ENCODE data around the gene DAPK1. TPM values are rescaled to one million over a fixed set of nuclear protein-coding genes. Genes with fewer than 3 reads are reported as not detected.
"Not testable (repeated sequence)": the region's sequence is repeated elsewhere in the genome, so short reads cannot be mapped to it uniquely, and the experiment has no call there.

DAPK1 gene
- total and polyA plus RNA-seq, 2 donors, result 12.1 to 79.2 TPM

DNA sequence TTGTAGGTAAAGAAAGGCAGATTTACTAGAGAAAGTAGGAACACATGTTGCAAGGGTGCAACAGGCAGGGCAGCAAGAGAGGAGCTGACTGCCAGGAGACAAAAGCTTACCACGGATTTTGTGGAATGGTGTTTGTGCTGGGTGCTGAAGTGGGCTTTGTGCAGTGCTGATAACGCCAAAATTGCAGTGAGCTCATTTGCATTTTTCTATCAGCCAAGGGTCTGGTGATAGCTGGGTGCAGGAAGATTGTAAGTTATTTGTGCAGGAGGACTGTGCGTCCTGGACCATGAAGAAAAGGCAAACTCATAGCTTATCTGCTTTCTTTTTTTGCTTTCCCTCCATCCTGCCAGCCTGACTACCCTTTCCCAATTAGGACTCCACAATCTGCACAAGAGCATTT is 241.9 kb downstream of the DAPK1 start:
- Histone ChIP-seq H3K27ac (ENCODE audit: low read depth) (no peak overlapping the region), H3K4me1 (ENCODE audit: insufficient read depth) (no peaks in the 10 kb centered on the region), H3K36me3 (ENCODE audit: insufficient read depth) (no peaks in the 10 kb centered on the region), H3K4me3 (ENCODE audit: low read depth, low read length) (no peak overlapping the region)
- 79% methylated on average over 3 of the region's 3 CpGs for WGBS
- no peak for DNase-seq (ENCODE audit: extremely low spot score)

DNA sequence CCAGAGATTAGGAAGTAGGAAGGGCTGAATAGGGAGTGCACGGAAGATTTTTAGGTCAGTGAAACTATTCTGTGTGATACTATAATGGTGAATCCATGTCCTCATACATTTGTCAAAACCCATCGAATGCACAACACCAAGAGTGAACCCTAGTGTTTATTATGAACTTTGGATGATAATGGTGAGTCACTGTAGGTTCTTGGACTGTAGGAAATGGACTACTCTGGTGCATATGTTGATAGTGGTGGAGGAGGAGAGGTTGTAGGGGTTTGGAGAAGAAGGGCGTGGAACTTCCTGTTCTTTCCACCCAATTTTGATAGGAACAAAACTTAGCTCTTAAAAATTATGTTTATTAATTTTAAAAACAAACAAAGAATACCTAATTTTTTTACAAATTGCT is 242.5 kb downstream of the DAPK1 start:
- Histone ChIP-seq H3K36me3 (ENCODE audit: insufficient read depth) (no peaks in the 10 kb centered on the region), H3K4me1 (ENCODE audit: insufficient read depth) (no peaks in the 10 kb centered on the region), H3K4me3 (ENCODE audit: low read depth, low read length) (no peak overlapping the region), H3K27ac (ENCODE audit: low read depth) (no peak overlapping the region)
- DNase-seq (ENCODE audit: extremely low spot score), result no peak
- 57% methylated on average over 3 of the region's 3 CpGs for WGBS

DNA sequence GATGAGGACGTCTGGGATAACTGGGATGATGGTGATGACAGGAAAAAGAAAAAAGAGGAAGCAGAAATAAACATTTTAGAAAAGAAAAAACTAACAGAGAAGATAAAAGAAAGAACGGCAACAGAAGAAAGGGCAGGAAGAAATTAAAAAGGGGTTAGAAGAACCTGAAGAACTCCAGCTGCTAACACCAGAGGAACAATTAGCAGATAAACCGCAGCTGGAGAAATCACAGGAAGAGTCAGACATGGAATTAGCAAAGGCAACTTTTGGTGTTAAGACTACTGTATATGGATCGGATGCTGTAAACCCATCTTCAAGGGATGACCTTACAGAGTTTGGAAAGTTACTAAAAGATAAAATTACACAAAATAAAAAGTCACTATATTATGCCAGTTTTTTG is 243.7 kb downstream of the DAPK1 start:
- Histone ChIP-seq H3K27ac (ENCODE audit: low read depth) (no peak overlapping the region), H3K4me3 (ENCODE audit: low read depth, low read length) (no peak overlapping the region), H3K4me1 (ENCODE audit: insufficient read depth) (no peaks in the 10 kb centered on the region), H3K36me3 (ENCODE audit: insufficient read depth) (no peaks in the 10 kb centered on the region)
- DNase-seq (ENCODE audit: extremely low spot score), result no peak
- 41% methylated on average over 4 of the region's 4 CpGs for WGBS

DNA sequence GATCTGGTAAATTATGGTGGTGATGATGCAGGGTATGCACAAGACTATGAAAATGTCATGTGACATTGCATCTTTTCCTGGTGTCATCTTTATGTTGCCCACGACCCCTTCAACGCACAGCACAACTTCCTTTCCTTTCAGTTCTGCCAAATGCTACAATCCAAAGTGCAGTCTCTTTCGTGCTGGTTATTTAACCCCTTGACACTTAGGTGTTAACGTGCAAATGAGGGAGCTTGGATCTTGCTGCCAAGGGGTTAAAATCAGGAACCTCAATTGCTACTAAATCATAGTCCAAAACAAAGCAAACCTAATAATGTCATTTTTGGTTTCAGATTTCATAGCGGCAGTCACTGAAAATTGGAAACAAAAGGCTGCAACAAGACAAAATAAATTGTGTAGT is 244.2 kb downstream of the DAPK1 start:
- 33% methylated on average over 5 of the region's 5 CpGs for WGBS

DNA sequence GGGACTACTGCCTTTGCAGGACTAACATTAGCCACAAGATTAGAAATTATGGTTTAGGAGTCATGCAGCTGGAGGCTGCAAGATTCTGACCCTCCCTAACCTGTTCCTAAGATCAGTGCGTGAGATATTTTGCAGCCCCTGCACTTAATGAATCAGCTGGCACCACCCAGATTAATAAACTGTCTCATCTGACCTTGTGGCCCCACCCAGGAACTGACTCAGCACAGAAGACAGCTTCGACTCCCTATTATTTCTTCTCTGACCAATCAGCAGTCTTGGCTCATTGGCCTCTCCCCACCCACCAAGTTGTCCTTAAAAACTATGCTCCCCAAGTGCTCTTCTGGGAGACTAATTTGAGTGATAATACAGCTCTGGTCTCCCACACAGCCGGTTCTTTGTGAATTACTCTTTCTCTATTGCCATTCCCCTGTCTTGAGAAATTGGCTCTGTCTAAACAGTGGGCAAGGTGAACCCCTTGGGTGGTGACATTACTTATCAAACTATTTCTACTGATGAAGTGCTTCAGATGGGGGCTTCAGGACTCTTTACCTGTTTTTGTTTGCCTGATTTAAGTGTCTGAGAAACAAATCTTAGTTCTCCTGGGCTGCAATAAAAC is 245.3 kb downstream of the DAPK1 start:
- Histone ChIP-seq H3K4me3 (ENCODE audit: low read depth, low read length) (no peak overlapping the region), H3K27ac (ENCODE audit: low read depth) (no peak overlapping the region), H3K4me1 (ENCODE audit: insufficient read depth) (no peaks in the 10 kb centered on the region), H3K36me3 (ENCODE audit: insufficient read depth) (no peaks in the 10 kb centered on the region)
- WGBS, result 80% methylated on average over 3 of the region's 3 CpGs
- DNase-seq (ENCODE audit: extremely low spot score), result no peak

More for the DNA sequence above, 244.2 kb downstream of the DAPK1 start:
- DNase-seq (ENCODE audit: extremely low spot score), result no peak
- no peak overlapping the region for H3K4me3 ChIP-seq (ENCODE audit: low read depth, low read length)
- H3K36me3 ChIP-seq (ENCODE audit: insufficient read depth), result no peaks in the 10 kb centered on the region
- no peak overlapping the region for H3K27ac ChIP-seq (ENCODE audit: low read depth)
- no peaks in the 10 kb centered on the region for H3K4me1 ChIP-seq (ENCODE audit: insufficient read depth)

DNA sequence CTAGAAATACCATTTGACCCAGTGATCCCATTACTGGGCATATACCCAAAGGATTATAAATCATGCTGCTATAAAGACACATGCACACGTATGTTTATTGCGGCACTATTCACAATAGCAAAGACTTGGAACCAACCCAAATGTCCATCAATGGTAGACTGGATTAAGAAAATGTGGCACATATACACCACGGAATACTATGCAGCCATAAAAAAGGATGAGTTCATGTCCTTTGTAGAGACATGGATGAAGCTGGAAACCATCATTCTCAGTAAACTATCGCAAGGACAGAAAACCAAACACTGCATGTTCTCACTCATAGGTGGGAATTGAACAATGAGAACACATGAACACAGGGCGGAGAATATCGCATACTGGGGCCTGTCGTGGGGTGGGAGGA is 246.6 kb downstream of the DAPK1 start:
- not testable (repeated sequence) for DNase-seq (ENCODE audit: extremely low spot score); H3K4me1 ChIP-seq (ENCODE audit: insufficient read depth); H3K4me3 ChIP-seq (ENCODE audit: low read depth, low read length); H3K27ac ChIP-seq (ENCODE audit: low read depth); H3K36me3 ChIP-seq (ENCODE audit: insufficient read depth)
- 77% methylated on average over 6 of the region's 7 CpGs for WGBS

DNA sequence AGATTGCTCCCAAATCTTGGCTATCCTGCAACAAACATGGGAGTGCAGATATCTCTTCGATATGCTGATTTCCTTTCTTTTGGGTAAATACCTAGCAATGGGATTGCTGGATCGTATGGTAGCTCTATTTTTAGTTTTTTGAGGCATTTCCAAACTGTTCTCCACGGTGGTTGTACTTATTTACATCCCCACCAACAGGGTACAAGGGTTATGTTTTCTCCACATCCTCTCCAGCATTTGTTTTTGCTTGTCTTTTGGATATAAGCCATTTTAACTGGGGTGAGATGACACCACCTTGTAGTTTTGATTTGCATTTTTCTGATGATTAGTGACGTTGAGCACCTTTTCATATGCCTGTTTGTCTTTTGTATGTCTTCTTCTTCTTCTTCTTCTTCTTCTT is 248.5 kb downstream of the DAPK1 start:
- no peak overlapping the region for H3K27ac ChIP-seq (ENCODE audit: low read depth)
- WGBS, result 76% methylated on average over 4 of the region's 4 CpGs
- DNase-seq (ENCODE audit: extremely low spot score), result no peak
- no peak overlapping the region for H3K4me3 ChIP-seq (ENCODE audit: low read depth, low read length)
- H3K4me1 ChIP-seq (ENCODE audit: insufficient read depth), result no peaks in the 10 kb centered on the region
- no peaks in the 10 kb centered on the region for H3K36me3 ChIP-seq (ENCODE audit: insufficient read depth)

DNA sequence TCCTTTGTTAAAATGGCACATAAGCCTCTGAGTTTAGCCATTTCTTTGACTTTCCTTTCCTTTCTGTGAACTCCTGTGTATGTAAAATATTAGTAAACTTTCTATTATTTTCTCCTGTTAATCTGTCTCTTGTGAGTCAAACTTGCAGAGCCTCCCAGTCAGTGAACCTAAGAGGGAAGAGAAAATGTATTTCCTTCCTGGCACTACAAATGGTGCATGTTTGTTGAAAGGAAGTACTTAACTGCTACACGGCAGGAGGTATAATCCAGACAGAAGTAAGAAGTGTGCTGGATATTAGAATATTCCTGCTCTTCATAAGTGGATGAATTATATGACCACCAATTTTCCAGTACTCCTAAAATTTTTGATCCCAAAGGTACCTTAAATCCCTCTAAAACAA is 251.2 kb downstream of the DAPK1 start:
- Histone ChIP-seq H3K27ac (ENCODE audit: low read depth) (no peak overlapping the region), H3K36me3 (ENCODE audit: insufficient read depth) (no peaks in the 10 kb centered on the region), H3K4me3 (ENCODE audit: low read depth, low read length) (no peak overlapping the region), H3K4me1 (ENCODE audit: insufficient read depth) (no peaks in the 10 kb centered on the region)
- WGBS, result 38% methylated on average over 1 of the region's 1 CpG
- no peak for DNase-seq (ENCODE audit: extremely low spot score)

DNA sequence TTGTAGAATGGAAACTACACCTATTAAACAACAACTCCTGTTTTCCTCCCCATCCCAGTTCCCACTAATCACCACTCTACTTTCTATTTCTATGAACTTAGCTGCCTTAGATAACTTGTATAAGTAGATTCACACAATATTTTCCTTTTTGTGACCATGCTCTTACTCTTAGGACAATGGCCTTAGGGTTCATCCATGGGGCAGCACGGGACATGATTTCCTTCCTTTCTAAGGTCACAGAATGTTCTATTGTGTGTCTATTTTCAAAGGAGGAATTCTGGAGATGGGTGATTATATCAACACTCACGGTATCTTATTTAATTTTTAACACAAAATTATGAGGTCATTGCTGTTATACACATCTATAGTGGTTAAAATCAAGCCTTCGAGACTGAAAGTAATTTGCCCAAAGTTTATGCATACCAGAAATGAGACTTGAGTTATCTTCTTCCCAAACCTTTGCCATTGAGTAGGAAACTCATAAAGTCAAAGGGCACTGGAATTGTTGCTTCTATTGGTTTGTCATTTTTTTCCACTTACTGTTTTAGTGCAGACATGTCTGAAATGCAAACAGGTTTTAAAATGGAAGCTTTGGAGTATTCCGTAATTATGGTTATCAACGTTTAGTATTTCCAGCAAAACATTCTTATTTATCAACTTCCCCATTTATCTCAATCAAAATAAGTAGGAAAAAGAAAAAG is 251.8 kb downstream of the DAPK1 start:
- Histone ChIP-seq H3K4me3 (ENCODE audit: low read depth, low read length) (no peak overlapping the region), H3K4me1 (ENCODE audit: insufficient read depth) (no peaks in the 10 kb centered on the region), H3K27ac (ENCODE audit: low read depth) (no peak overlapping the region), H3K36me3 (ENCODE audit: insufficient read depth) (no peaks in the 10 kb centered on the region)
- no peak for DNase-seq (ENCODE audit: extremely low spot score)
- 79% methylated on average over 5 of the region's 5 CpGs for WGBS

DNA sequence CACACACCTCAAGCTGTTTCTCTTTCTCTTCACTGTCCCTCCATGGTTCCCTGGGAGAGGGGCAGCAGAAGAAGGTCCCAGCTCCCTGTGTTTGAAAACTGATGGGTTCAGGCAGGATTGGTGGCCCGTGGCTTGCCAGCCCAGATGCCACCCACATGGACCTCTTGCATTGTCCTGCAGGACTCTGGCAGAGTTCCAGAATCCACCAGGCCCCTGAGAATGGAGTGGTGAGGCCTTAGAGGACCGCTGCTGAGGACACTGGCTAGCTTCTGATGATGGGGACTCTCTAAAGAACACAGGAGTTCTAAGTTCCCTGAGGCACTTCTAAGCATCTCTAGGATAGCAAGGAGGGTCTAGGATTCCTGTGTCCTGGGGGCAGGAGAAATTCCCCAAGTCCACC is 253.1 kb downstream of the DAPK1 start:
- DNase-seq (ENCODE audit: extremely low spot score), result no peak
- no peak overlapping the region for H3K4me3 ChIP-seq (ENCODE audit: low read depth, low read length)
- H3K4me1 ChIP-seq (ENCODE audit: insufficient read depth), result no peaks in the 10 kb centered on the region
- 83% methylated on average over 2 of the region's 2 CpGs for WGBS
- H3K36me3 ChIP-seq (ENCODE audit: insufficient read depth), result no peaks in the 10 kb centered on the region
- no peak overlapping the region for H3K27ac ChIP-seq (ENCODE audit: low read depth)

DNA sequence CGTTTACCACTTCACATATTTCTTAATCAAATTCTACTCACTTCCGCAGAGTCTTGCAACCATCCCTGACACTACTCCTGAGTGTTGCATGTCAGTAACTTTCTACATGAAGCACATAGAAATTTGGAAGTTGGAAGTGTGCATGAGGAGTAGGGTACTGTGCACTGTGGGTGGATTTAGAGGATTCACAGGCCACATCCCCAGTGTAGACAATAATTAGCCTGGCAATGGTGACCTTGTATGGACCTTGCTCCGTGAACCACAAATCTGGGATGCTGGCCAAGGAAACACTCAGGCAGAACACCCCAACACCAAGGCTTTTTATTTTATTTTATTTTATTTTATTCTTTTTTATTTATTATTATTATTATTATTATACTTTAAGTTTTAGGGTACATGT is 253.8 kb downstream of the DAPK1 start:
- no peak for DNase-seq (ENCODE audit: extremely low spot score)
- Histone ChIP-seq H3K27ac (ENCODE audit: low read depth) (no peak overlapping the region), H3K4me1 (ENCODE audit: insufficient read depth) (no peaks in the 10 kb centered on the region), H3K4me3 (ENCODE audit: low read depth, low read length) (no peak overlapping the region), H3K36me3 (ENCODE audit: insufficient read depth) (no peaks in the 10 kb centered on the region)
- 80% methylated on average over 3 of the region's 3 CpGs for WGBS

DNA sequence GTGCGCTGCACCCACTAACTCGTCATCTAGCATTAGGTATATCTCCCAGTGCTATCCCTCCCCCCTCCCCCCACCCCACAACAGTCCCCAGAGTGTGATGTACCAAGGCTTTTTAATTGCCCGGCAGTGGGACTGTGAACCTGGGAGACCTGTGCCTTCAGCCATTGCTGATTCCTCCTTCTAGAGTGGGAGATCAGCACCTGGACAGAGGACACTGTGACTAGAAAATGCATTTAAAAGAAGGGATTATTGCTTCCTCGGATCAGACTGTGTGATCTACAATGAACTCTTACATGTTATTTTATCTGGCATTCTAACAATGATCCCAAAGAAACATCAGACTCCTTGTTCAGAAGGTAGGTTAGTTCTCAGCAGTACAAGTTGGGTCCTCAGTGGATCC is 254.2 kb downstream of the DAPK1 start:
- no peak overlapping the region for H3K27ac ChIP-seq (ENCODE audit: low read depth)
- H3K36me3 ChIP-seq (ENCODE audit: insufficient read depth), result no peaks in the 10 kb centered on the region
- DNase-seq (ENCODE audit: extremely low spot score), result no peak
- H3K4me3 ChIP-seq (ENCODE audit: low read depth, low read length), result no peak overlapping the region
- 43% methylated on average over 2 of the region's 4 CpGs for WGBS
- H3K4me1 ChIP-seq (ENCODE audit: insufficient read depth), result no peaks in the 10 kb centered on the region

DNA sequence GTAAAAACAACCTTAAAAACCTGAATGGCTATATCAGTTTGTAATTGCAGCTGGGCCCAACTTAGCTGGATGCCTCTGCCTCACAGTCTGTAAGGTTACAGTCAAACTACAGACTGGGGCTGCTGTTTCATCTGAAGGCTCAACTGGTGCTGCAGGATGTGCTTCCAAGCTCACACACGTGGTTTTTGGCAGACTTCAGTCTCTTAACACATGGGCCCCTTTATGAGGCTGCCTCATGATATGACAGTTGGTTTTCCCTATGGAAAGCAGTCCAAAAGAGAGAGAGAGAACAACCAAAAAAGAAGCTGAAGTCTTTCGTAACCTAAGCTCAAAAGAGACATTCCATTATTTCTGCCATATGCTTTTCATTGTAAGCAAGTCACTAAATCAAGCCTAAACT is 255.6 kb downstream of the DAPK1 start:
- WGBS, result 67% methylated on average over 2 of the region's 2 CpGs
- H3K27ac ChIP-seq (ENCODE audit: low read depth), result no peak overlapping the region
- DNase-seq (ENCODE audit: extremely low spot score), result no peak
- H3K36me3 ChIP-seq (ENCODE audit: insufficient read depth), result no peaks in the 10 kb centered on the region
- no peak overlapping the region for H3K4me3 ChIP-seq (ENCODE audit: low read depth, low read length)
- no peaks in the 10 kb centered on the region for H3K4me1 ChIP-seq (ENCODE audit: insufficient read depth)

All from urinary bladder (tissue), 4 donors.